ENCODE measurements around the gene PROSER2. TPM values are rescaled to one million over a fixed set of nuclear protein-coding genes. Genes with fewer than 3 reads are reported as not detected.

Gene PROSER2
- total and polyA plus RNA-seq, 9 of the 15 experiments (the other 6 are each of a cell fraction or from before 2014, with no cell fraction given) = 0.62 to 14.8 (median 2.9) TPM

- TF ChIP-seq HMBOX1 (IDR thresholded peaks at IDR 0.05) (peak; percentile 70), PRMT5 (CRISPR knock-in tag; IDR thresholded peaks at IDR 0.05) (no peak), MTA3 (IDR thresholded peaks at IDR 0.05; ENCODE audit: borderline replicate concordance) (peak; percentile 89; the same call in 1 of the 2 replicates), SIN3A (IDR thresholded peaks at IDR 0.05; ENCODE audit: borderline replicate concordance in 2 of 2, control insufficient read depth in 1 of 2, low read depth in 2 of 2, low read length in 2 of 2) (peak; percentile 15 to 67; a peak in 1 of 4 replicates), WHSC1 (IDR thresholded peaks at IDR 0.05; ENCODE audit: low read length) (no peak), POLR2B (IDR thresholded peaks at IDR 0.05; ENCODE audit: low read depth, partially characterized antibody) (peak; percentile 96), E2F1 (CRISPR knock-in tag; IDR thresholded peaks at IDR 0.05) (peak; percentile 76), POLR2AphosphoS2 (IDR thresholded peaks at IDR 0.05; ENCODE audit: low read length) (peak; percentile 84; the same call in 1 of the 2 replicates), ATF4 (CRISPR knock-in tag; IDR thresholded peaks at IDR 0.05) (no peak; the same call in 1 of the 2 replicates), PCBP1 (IDR thresholded peaks at IDR 0.05; ENCODE audit: low read depth, low read length, poor library complexity, severe bottlenecking) (no peak), ZNF764 (CRISPR knock-in tag; IDR thresholded peaks at IDR 0.05; ENCODE audit: low read depth) (no peak), PHB (CRISPR knock-in tag; IDR thresholded peaks at IDR 0.05) (no peak), ASH1L (IDR thresholded peaks at IDR 0.05; ENCODE audit: borderline replicate concordance, low read depth, partially characterized antibody) (no peak), MLX (CRISPR knock-in tag; conservative IDR thresholded peaks at IDR 0.05) (no peak), MTA2 (IDR thresholded peaks at IDR 0.05; ENCODE audit: low read depth) (peak; percentile 39; the same call in 1 of the 2 replicates), ZKSCAN3 (CRISPR knock-in tag; IDR thresholded peaks at IDR 0.05) (no peak), MCM2 (IDR thresholded peaks at IDR 0.05; ENCODE audit: low read depth) (no peak), FOXK1 (CRISPR knock-in tag; IDR thresholded peaks at IDR 0.05; ENCODE audit: borderline replicate concordance) (no peak; the same call in 1 of the 2 replicates), ZC3H4 (CRISPR knock-in tag; IDR thresholded peaks at IDR 0.05; ENCODE audit: borderline replicate concordance) (0 out of 2 replicates have a peak, but pooled peaks have one; percentile 11), VEZF1 (CRISPR knock-in tag; IDR thresholded peaks at IDR 0.05) (peak; percentile 86), GABPA (tag; conservative IDR thresholded peaks at IDR 0.05; ENCODE audit: low read depth) (peak; percentile 89), MAFF (IDR thresholded peaks at IDR 0.05; ENCODE audit: low read length) (no peak), MYBL2 (IDR thresholded peaks at IDR 0.05; ENCODE audit: low read depth) (no peak), MYBL2 (CRISPR knock-in tag; IDR thresholded peaks at IDR 0.05; ENCODE audit: borderline replicate concordance) (no peak)
These were observed 75.4 kb downstream of the PROSER2 start (continued) for GRCh38 chr10:11898372-11899066.
